Measurements from ENCODE around the gene TEX2. TPM values are rescaled to one million over a fixed set of nuclear protein-coding genes. Genes with fewer than 3 reads are reported as not detected.

Gene TEX2
- total and polyA plus RNA-seq, 9 of the 15 experiments (the other 6 are each of a cell fraction or from before 2014, with no cell fraction given), result 4.1 to 27.6 (median 19.3) TPM

DNA sequence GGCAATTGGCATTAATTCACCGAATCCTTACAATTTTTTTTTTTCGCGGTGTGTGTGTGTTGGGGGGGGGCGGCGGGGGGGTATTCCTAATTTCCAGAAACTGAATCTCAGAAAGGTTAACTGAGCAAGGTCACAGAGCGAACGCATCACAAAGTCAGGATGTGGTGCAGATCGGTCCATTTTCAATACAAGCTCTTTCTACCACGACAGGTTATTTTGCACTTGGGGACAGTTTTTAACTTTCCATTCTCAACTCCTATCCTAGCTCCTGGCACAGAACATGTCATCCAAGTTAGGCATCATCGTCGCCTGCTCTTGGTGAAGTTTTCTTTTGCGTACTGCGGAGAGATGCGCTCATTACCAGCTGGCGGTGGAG lies 117.7 kb downstream of the TEX2 start (continued):
- TF ChIP-seq, protein P1, sequence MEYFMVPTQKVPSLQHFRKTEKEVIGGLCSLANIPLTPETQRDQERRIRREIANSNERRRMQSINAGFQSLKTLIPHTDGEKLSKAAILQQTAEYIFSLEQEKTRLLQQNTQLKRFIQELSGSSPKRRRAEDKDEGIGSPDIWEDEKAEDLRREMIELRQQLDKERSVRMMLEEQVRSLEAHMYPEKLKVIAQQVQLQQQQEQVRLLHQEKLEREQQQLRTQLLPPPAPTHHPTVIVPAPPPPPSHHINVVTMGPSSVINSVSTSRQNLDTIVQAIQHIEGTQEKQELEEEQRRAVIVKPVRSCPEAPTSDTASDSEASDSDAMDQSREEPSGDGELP (CRISPR knock-in tag; IDR thresholded peaks at IDR 0.05; ENCODE audit: borderline replicate concordance), result no peak
- TF ChIP-seq HDAC2 (IDR thresholded peaks at IDR 0.05), result peak; percentile 67
- peak in 1 of 2 experiments; percentile 67; a peak in 1 of 4 replicates for TF ChIP-seq RCOR1 (IDR thresholded peaks at IDR 0.05; ENCODE audit: borderline replicate concordance in 1 of 2, low read depth in 2 of 2, low read length in 2 of 2)
- TF ChIP-seq HDAC1 (IDR thresholded peaks at IDR 0.05), result peak in 1 of 2 experiments; percentile 84; a peak in 2 of 4 replicates
- no peak for TF ChIP-seq RAD21 (CRISPR knock-in tag; conservative IDR thresholded peaks at IDR 0.05 in 1 of 2, IDR thresholded peaks at IDR 0.05 in 1 of 2)
- no peak for TF ChIP-seq CBX8 (IDR thresholded peaks at IDR 0.05; ENCODE audit: borderline replicate concordance, extremely low read depth, low read depth, low read length, poor library complexity, severe bottlenecking)
- TF ChIP-seq, protein P2, sequence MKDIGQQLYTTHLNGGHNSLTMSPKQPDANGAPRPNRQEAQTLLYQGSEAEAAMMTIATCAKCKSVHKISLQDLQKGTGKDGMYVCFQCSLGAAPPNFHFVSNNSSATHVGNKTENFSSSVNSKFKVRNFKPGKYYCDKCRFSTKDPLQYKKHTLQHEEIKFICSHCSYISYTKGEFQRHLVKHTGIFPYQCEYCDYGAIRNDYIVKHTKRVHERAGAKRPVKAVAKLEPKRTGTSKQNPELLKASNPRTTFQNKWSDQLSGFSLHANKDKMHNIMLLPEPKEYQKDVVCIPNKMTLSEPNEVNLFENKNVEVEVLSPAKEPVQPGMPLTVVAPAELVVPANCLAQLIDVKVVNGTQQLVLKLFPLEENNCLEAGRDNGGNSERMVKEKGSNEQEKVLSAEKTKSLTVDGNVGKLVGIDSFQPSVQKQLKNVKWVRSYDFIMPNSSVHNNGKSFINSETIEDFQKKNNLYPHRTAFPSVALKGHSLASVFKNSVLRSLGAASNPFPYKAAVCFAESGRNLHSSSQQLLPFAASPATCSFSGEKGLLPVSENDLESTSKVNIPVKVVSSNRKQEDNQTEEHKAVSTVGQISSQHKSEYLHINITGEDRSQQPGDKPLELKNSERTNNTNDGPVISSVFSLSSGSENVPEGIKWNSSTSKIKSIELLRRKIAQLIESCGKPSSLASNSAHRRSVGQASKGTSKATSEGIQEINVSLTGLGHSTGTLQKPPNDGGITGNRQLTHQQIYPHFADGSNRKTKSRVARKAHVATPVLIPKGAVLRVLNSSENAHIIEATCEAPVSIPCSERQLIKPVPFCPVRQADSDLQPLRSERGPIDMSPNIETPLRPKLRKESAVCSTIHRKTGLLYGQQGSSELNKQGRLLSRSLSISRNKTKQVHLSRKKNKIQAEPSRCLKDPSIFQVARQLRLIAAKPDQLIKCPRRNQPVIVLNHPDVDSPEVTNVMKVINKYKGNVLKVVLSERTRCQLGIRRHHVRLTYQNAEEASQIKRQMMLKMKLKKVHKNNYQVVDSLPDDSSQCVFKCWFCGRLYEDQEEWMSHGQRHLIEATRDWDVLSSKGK (CRISPR knock-in tag; IDR thresholded peaks at IDR 0.05), result no peak
- TF ChIP-seq NCOA2 (IDR thresholded peaks at IDR 0.05; ENCODE audit: partially characterized antibody in 2 of 2), result no peak
- TF ChIP-seq, protein P3, sequence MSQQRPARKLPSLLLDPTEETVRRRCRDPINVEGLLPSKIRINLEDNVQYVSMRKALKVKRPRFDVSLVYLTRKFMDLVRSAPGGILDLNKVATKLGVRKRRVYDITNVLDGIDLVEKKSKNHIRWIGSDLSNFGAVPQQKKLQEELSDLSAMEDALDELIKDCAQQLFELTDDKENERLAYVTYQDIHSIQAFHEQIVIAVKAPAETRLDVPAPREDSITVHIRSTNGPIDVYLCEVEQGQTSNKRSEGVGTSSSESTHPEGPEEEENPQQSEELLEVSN (IDR thresholded peaks at IDR 0.05; ENCODE audit: borderline replicate concordance in 1 of 2, extremely low read depth in 1 of 2, insufficient read depth in 1 of 2, insufficient read length in 1 of 2, low read depth in 1 of 2, low read length in 1 of 2, poor library complexity in 1 of 2, severe bottlenecking in 1 of 2), result no peak
- TF ChIP-seq ZKSCAN1 (IDR thresholded peaks at IDR 0.05; ENCODE audit: low read depth, low read length), result no peak
- TF ChIP-seq ZNF384 (IDR thresholded peaks at IDR 0.05; ENCODE audit: low read depth, low read length), result no peak
- no peak for TF ChIP-seq NFIC (IDR thresholded peaks at IDR 0.05)
- no peak for TF ChIP-seq MCM2 (IDR thresholded peaks at IDR 0.05; ENCODE audit: low read depth)
- TF ChIP-seq ZNF408 (CRISPR knock-in tag; IDR thresholded peaks at IDR 0.05; ENCODE audit: low read depth), result no peak
- TF ChIP-seq TOE1 (IDR thresholded peaks at IDR 0.05; ENCODE audit: borderline replicate concordance), result no peak
- 0 out of 2 replicates have a peak, but pooled peaks have one; percentile 72 for TF ChIP-seq TOE1 (CRISPR knock-in tag; IDR thresholded peaks at IDR 0.05; ENCODE audit: borderline replicate concordance, low read depth)
- TF ChIP-seq NFYB (IDR thresholded peaks at IDR 0.05; ENCODE audit: extremely low read depth, insufficient read length), result no peak
- TF ChIP-seq, protein P4, sequence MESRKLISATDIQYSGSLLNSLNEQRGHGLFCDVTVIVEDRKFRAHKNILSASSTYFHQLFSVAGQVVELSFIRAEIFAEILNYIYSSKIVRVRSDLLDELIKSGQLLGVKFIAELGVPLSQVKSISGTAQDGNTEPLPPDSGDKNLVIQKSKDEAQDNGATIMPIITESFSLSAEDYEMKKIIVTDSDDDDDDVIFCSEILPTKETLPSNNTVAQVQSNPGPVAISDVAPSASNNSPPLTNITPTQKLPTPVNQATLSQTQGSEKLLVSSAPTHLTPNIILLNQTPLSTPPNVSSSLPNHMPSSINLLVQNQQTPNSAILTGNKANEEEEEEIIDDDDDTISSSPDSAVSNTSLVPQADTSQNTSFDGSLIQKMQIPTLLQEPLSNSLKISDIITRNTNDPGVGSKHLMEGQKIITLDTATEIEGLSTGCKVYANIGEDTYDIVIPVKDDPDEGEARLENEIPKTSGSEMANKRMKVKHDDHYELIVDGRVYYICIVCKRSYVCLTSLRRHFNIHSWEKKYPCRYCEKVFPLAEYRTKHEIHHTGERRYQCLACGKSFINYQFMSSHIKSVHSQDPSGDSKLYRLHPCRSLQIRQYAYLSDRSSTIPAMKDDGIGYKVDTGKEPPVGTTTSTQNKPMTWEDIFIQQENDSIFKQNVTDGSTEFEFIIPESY (CRISPR knock-in tag; IDR thresholded peaks at IDR 0.05), result 0 out of 2 replicates have a peak, but pooled peaks have one; percentile 9
- peak; percentile 96 for TF ChIP-seq HNRNPLL (IDR thresholded peaks at IDR 0.05; ENCODE audit: low read depth, low read length, poor library complexity, severe bottlenecking)
- no peak for TF ChIP-seq ZNF584 (CRISPR knock-in tag; IDR thresholded peaks at IDR 0.05; ENCODE audit: low read depth)
